GM12875 (cell line): ENCODE data around the gene OBSCN.

Source experiments
- H3K4me3 ChIP-seq: one replicate; pipeline ENCODE4 v1.5.1; 2011; ENCODE audit warnings: low read depth, low read length, control low read depth
- TF ChIP-seq, protein P1 (sequence below): IDR thresholded peaks from 2 replicates; pipeline ENCODE4 v1.5.1; 2011; ENCODE audit warnings: low read depth, mild to moderate bottlenecking, control low read depth, inconsistent platforms, low read length, moderate library complexity, borderline replicate concordance; ENCODE audit not compliant: insufficient read depth

OBSCN gene

DNA sequence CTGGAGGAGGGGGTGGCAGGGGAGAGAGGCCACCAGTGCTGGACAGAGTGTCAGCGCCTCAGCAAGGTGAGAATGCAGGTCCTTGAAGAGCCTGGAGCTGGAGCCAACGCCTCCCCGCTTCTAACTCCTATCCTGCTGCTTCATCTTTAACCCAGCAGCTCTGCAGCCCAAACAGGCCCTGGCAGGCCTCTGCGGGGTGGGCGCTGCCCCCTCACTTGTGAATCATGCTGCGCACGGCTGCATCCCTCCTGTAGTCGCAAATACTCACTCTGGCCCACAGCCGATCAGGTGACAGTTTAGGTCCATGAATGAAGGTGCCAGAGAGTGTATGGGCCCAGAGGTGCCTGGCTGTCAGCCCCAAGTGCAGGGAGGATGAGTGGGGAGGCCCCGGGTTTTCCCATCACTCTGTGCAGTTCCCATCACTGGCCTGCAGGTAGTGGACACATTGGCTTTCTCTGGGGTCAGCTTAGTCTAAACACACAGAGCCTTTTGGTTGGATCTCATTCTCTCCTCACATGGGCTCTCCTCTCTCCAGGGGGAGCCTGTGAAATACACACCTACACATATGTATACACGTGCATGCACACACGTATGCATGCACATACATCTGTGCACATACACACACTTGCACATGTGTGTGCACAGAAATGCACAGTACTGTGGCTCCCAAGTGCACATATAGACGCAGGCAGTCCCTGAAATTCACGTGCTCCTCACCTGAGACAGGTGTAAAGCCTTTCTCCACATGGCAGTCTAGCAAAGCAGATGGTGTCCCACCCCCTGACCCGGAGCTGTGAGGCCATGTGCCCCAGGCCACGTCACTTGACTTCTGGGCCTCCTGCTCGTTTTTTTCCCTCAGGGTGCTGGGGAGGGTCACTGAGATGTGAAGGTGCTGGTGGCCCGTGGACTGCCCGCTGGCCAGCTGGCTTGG, 146.8 kb downstream of the OBSCN start:
- TF ChIP-seq, protein P1, sequence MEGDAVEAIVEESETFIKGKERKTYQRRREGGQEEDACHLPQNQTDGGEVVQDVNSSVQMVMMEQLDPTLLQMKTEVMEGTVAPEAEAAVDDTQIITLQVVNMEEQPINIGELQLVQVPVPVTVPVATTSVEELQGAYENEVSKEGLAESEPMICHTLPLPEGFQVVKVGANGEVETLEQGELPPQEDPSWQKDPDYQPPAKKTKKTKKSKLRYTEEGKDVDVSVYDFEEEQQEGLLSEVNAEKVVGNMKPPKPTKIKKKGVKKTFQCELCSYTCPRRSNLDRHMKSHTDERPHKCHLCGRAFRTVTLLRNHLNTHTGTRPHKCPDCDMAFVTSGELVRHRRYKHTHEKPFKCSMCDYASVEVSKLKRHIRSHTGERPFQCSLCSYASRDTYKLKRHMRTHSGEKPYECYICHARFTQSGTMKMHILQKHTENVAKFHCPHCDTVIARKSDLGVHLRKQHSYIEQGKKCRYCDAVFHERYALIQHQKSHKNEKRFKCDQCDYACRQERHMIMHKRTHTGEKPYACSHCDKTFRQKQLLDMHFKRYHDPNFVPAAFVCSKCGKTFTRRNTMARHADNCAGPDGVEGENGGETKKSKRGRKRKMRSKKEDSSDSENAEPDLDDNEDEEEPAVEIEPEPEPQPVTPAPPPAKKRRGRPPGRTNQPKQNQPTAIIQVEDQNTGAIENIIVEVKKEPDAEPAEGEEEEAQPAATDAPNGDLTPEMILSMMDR = no peak
- H3K4me3 ChIP-seq = no peak overlapping the region

DNA sequence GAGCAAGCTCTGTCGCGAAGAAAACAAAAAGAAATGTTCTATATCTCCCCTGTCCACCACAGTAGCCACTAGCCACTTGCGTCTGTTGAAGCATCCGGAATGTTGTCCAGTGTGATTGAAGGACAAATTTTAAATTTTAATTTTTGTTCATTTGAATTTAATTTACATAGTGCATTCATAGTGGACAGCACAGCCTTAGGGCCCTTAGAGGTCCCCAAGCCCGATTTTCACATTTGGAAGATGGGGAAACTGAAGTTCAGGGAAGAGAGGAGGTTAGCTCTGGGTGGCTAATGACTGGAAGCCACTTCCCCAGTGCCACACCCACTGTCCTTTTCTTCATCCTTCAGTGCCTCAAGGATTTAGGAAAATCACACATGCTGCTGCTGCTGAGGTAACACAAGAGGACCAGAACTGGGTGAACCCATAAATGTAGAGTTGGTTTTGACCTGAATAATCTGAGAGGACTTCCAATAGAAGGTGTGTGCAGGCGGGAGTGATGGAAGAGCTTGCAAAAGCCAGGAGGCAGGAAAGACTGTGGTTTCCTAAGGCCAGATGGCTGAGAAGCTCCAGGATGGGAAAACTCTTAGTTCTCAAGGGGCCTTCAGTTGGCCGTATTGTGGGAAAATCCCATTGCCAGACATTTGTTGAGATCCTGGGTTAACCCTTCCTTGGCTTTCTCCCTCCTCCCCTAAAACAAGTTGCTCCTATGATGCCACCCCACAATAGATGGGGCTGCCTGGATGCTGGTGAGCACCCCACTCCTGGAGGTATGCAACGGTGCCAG, 149.2 kb downstream of the OBSCN start:
- TF ChIP-seq, protein P1 = no peak

DNA sequence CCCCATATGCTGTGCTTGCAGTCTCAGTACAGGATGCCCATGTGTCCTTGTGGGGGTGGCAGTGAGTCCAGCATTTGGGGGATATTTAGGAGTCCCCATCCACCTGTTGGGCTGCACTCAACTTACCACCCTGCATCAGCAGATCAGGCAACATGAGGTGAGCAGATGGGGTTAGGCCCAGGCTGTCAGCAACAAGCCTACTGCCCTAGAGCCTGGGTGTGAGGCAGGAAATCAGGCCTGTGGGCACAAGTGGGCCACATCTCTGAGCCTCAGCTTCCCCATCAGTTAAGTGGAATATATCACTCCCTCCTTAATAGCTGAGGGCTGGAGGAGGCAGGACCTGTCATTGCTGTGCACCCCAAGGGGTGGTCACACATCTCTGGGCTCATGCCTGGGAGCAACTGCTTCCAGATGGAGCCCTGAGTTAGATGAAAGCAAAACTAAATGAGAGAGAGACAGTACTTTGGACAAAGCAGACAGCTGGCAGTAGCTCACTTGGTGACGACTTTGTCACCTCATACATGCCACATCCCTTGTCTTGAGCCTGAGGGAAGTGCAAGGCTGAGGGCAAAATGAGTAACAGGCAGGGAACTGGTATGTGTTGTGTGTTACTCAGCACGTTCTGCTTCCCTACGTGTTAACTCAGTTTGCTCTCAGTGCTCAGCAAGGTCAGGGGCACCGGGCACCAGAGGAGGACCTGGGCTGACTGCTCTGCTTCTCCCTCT, 150.4 kb downstream of the OBSCN start:
- TF ChIP-seq, protein P1 = no peak
- no peak overlapping the region for H3K4me3 ChIP-seq

More for the DNA sequence above, 149.2 kb downstream of the OBSCN start:
- H3K4me3 ChIP-seq = no peak overlapping the region

DNA sequence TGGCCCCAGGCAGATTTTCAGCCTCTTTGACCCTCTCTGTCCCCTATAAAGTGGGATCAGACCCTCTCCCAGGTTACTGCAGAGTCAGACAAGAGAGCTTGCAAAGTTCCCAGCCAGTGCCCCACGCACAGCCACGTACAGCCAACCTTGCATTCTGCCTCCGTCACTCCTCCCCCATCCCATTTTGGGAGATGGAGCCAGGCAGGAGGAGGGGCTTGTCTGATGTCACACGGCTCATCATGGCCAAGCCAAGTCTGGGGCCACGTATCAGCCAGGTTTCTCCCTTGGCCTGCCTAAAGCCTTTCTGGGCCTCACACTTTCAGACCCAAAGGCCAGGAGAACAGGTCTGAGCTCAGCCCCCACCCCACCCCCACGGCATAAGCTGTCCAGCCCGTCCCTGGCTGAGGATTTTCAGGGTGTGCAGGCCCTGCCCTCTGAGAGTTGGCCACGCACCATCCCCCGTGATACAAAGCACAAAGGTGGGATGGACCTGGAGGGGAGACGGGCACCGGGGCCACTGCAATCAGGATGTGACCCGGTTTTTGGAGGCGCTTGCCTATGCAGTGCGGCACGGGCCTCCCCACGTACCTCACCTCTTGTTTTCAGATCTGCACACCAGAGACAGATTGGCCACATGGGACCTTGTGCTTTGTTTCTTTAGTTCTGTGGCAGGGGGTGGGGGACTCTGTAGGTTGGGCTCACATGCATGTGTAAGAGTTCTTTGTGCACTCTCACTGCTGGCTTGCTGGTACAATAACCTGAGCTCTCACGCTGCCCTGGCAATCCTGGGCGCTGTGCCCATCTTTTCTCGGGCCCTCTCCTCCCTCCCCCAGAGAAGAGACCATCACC, 151.1 kb downstream of the OBSCN start:
- H3K4me3 ChIP-seq = no peak overlapping the region
- TF ChIP-seq, protein P1 = no peak

DNA sequence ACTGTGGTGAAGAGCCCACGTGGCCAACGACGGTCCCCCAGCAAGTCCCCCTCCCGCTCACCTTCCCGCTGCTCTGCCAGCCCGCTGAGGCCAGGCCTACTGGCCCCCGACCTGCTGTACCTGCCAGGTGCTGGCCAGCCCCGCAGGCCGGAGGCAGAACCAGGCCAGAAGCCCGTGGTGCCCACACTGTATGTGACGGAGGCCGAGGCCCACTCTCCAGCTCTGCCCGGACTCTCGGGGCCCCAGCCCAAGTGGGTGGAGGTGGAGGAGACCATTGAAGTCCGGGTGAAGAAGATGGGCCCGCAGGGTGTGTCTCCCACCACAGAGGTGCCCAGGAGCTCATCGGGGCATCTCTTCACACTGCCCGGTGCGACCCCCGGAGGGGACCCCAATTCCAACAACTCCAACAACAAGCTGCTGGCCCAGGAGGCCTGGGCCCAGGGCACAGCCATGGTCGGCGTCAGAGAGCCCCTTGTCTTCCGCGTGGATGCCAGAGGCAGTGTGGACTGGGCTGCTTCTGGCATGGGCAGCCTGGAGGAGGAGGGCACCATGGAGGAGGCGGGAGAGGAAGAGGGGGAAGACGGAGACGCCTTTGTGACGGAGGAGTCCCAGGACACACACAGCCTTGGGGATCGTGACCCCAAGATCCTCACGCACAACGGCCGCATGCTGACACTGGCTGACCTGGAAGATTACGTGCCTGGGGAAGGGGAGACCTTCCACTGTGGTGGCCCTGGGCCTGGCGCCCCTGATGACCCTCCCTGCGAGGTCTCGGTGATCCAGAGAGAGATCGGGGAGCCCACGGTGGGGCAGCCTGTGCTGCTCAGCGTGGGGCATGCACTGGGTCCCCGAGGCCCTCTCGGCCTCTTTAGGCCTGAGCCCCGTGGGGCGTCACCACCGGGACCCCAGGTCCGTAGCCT, 152.0 kb downstream of the OBSCN start:
- TF ChIP-seq, protein P1 = no peak
- no peak overlapping the region for H3K4me3 ChIP-seq
